Neural progenitor cell (in vitro differentiated cells): Measurements from ENCODE around the gene BLTP2.

Experiments used
- CTCF ChIP-seq: fragments of 200-600 bp; sonication (generic); IDR thresholded peaks from 2 replicates; pipeline ENCODE4 v1.5.1; 2017; ENCODE audit warnings: antibody characterized with exemption, mild to moderate bottlenecking
- EZH2phosphoT487 ChIP-seq: fragments of 200-600 bp; sonication (generic); IDR thresholded peaks from 2 replicates; pipeline ENCODE4 v1.6.1; 2017; ENCODE audit warnings: antibody characterized with exemption

DNA sequence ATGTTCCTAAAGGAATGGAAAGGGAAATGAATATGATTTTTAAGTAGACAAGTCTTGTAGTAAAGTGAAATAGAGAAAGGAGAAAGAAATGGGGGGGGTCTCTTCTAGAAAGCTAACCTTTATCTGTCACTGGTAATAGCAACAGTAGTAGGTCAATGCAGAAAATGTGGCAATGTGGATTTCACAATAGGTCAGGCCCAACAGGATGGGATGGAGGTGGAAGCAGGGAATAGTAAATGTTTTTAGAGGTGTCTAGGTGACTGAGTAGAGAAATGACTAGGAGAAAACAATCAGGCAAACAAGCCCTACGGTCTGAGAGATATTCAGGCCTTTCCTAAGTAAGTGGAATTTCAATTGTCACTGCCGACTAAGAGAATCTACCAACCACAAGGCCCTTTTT is 24.9 kb downstream of the BLTP2 start:
- TF ChIP-seq CTCF (no peak), EZH2phosphoT487 (no peak)
